Omental fat pad (tissue), 4 donors: Measurements from ENCODE around the gene DNAI2. TPM values are rescaled to one million over a fixed set of nuclear protein-coding genes. Genes with fewer than 3 reads are reported as not detected.

ENCODE experiments used
- ATAC-seq: fragments of 150-250 bp; one replicate; pipeline ENCODE4 v1.9.1; 2016; ENCODE audit warnings: mild to moderate bottlenecking, moderate library complexity; ENCODE audit not compliant: low FRiP score
- DNase-seq: peaks from one replicate; pipeline ENCODE4 v3.0.0-alpha.2; 2019; ENCODE audit warnings: low spot score
- CTCF ChIP-seq, 3 donors: fragments of 450-650 bp; IDR thresholded peaks; one replicate each; pipeline ENCODE4 v1.5.1; 2016 to 2017; ENCODE audit warnings: antibody characterized with exemption in 3 of 3, mild to moderate bottlenecking in 3 of 3, moderate library complexity in 2 of 3
- total RNA-seq, 4 donors: library from RNA; depleted of rRNA; stranded (reverse); fragments of >200 nt; gene quantifications; one replicate each; pipeline ENCODE4 v1.1.0, GENCODE V29; 2016

The DNAI2 gene
- total RNA-seq, 4 donors from 2014 or later = not detected

- no peak for ATAC-seq
- TF ChIP-seq CTCF (IDR thresholded peaks at IDR 0.05) = no peak
- no peak for DNase-seq
Measured at GRCh38 chr17:74344658-74345057, 70.6 kb downstream of the DNAI2 start.

GRCh38 chr17:74345433-74346241, 71.6 kb downstream of the DNAI2 start:
- no peak for TF ChIP-seq CTCF (IDR thresholded peaks at IDR 0.05)
- DNase-seq = no peak
- ATAC-seq = no peak

GRCh38 chr17:74347646-74348045, 73.6 kb downstream of the DNAI2 start:
- no peak for DNase-seq
- ATAC-seq = no peak
- no peak for TF ChIP-seq CTCF (IDR thresholded peaks at IDR 0.05)

- DNase-seq (no peak), ATAC-seq (no peak)
- TF ChIP-seq CTCF (IDR thresholded peaks at IDR 0.05) = no peak
Measured at GRCh38 chr17:74349120-74349519, 75.1 kb downstream of the DNAI2 start.

- TF ChIP-seq CTCF (IDR thresholded peaks at IDR 0.05) = no peak
- ATAC-seq (no peak), DNase-seq (no peak)
Measured at GRCh38 chr17:74350486-74350885, 76.5 kb downstream of the DNAI2 start.

GRCh38 chr17:74351552-74352210, 77.6 kb downstream of the DNAI2 start:
- TF ChIP-seq CTCF (IDR thresholded peaks at IDR 0.05) = no peak
- no peak for ATAC-seq
- no peak for DNase-seq
